Activated CD4-positive, alpha-beta memory T cell treated with anti-CD3 and anti-CD28 coated beads for 36 hours (primary cell): Measurements from ENCODE around the gene TEPSIN. TPM values are rescaled to one million over a fixed set of nuclear protein-coding genes. Genes with fewer than 3 reads are reported as not detected.

Source experiments
- CTCF ChIA-PET: fragments of 350-600 bp; sonication (Branson Sonifier 250); formaldehyde crosslinking; loops from one replicate; lab custom pipeline; 2021; ENCODE audit warnings: antibody characterized with exemption, inconsistent platforms; lab: Charles Lee
- POLR2A ChIA-PET: fragments of 350-600 bp; sonication (Branson Sonifier 250); formaldehyde crosslinking; loops from one replicate; lab custom pipeline; 2021; ENCODE audit warnings: antibody characterized with exemption; lab: Charles Lee
- DNase-seq: peaks from one replicate; pipeline ENCODE4 v3.0.0-alpha.2; 2020
- H3K27ac Mint-ChIP-seq: one replicate; pipeline ENCODE4 v1.8.0; 2021; ENCODE audit warnings: mixed read lengths
- H3K27me3 Mint-ChIP-seq: one replicate; pipeline ENCODE4 v1.8.0; 2021; ENCODE audit warnings: mixed read lengths
- H3K36me3 Mint-ChIP-seq: one replicate; pipeline ENCODE4 v1.8.0; 2021; ENCODE audit warnings: mixed read lengths
- H3K4me1 Mint-ChIP-seq: one replicate; pipeline ENCODE4 v1.8.0; 2021; ENCODE audit warnings: low read depth, mixed read lengths
- H3K4me3 Mint-ChIP-seq: one replicate; pipeline ENCODE4 v1.8.0; 2021; ENCODE audit warnings: mild to moderate bottlenecking, mixed read lengths
- H3K9me3 Mint-ChIP-seq: one replicate; pipeline ENCODE4 v1.8.0; 2021; ENCODE audit warnings: mixed read lengths
- intact Hi-C: fragments of 100-400 bp; cut with micrococcal nuclease; formaldehyde crosslinking; loops from one replicate; pipeline ENCODE4 v1.15.1; 2023
- total RNA-seq, 2 experiments: library from RNA; stranded (reverse); gene quantifications; one replicate each; pipeline ENCODE4 v1.2.3, GENCODE V29; 2021

TEPSIN gene
- total RNA-seq, 2 experiments from 2014 or later: 20.0 to 24.6 TPM

DNA sequence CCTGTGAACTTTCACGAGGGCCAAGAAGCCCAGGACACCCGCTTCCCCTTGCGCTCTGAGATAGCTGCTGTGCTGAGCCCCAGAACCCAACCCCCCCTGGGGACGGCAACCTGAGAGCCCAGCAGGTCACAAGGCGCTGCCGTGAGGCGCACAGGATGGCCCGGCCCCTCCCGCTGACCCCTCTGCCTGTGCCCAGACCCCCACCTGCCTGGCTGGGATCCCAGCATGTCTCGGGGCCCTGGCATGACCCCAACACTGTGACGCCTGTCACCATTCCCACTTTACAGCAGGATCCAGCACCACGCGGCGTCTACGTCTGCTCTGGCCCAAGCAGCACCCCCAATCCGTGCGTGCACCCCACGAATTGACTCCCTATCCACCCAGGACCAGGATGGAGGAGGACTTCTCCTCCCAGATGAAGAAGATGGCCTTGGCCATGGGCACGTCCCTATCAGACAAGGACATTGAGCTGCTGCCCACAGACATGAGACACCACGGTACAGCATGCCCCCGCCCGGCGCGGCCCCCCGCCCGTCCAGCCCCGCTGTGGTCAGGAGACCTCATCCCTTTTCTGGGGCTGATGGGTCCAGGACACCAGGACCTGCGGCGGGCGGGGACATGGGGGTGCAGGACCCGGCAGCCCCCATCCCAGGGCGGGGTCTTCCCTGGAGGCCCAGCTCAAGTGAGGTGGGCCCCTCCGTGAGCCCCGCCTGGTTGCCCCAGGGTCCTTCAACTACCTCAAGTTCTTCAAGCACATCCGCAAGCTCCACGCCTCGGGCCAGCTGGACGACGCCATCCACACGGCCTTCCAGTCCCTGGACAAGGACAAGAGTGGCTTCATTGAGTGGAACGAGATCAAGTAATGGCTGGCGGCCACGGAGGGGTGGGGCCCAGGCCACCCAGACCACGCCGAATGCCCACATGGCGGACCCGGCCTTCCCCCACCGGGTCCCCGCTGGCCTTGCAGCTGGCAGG lies 57.7 kb downstream of the TEPSIN start:
- intact Hi-C loops: no loop called here
- H3K9me3 Mint-ChIP-seq: no peaks in the 10 kb centered on the region
- no peaks in the 10 kb centered on the region for H3K27me3 Mint-ChIP-seq
- H3K4me3 Mint-ChIP-seq: no peak overlapping the region
- no peaks in the 10 kb centered on the region for H3K36me3 Mint-ChIP-seq
- H3K27ac Mint-ChIP-seq: no peak overlapping the region
- ChIA-PET POLR2A (no interaction called here), CTCF (no interaction called here)
- DNase-seq: no peak
- no peaks in the 10 kb centered on the region for H3K4me1 Mint-ChIP-seq

- intact Hi-C loops: no loop called here
- Mint-ChIP-seq H3K9me3 (peaks cover 5% of the 10 kb centered on the region), H3K4me3 (no peak overlapping the region), H3K27me3 (no peaks in the 10 kb centered on the region), H3K4me1 (no peaks in the 10 kb centered on the region), H3K36me3 (no peaks in the 10 kb centered on the region), H3K27ac (no peak overlapping the region)
- DNase-seq: no peak
- CTCF ChIA-PET: no interaction called here
- POLR2A ChIA-PET: interaction anchor here (1.0 kb wide), 1 partner anchor 10 kb away, joined by 3 read pairs; no protein-coding TSS in a partner anchor
Measured at GRCh38 chr17:81179861-81180260, 59.0 kb downstream of the TEPSIN start.

DNA sequence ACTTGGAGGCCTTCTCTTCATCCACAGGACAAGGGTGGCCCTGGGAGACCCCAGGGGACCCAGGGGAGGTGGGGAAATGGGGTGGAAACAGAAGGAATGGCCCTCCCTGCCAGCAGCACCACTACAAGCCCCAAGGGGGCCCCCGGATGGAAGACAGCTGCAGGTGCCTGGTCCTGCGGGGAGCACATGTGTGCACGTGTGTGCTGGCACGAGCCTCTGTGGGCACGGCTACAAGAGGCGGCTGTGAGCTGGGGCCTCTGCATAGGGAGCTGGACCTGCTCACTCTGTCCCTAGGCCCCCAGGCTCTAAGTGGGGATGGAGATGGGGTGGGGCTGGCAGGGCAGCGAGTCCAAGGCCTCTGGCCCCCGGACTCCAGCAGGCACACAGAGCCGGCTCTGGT lies 59.6 kb downstream of the TEPSIN start:
- intact Hi-C loops: no loop called here
- no peak overlapping the region for H3K27ac Mint-ChIP-seq
- CTCF ChIA-PET: no interaction called here
- no peaks in the 10 kb centered on the region for H3K36me3 Mint-ChIP-seq
- H3K4me1 Mint-ChIP-seq: no peaks in the 10 kb centered on the region
- POLR2A ChIA-PET: interaction anchor here (1.0 kb wide), 1 partner anchor 10 kb away, joined by 3 read pairs; no protein-coding TSS in a partner anchor
- H3K4me3 Mint-ChIP-seq: no peak overlapping the region
- H3K27me3 Mint-ChIP-seq: no peaks in the 10 kb centered on the region
- H3K9me3 Mint-ChIP-seq: peaks cover 5% of the 10 kb centered on the region
- DNase-seq: no peak

Other genes with a start within 250 kb of the TEPSIN start
- 10 to 100 TPM; 17.1 to 17.3 TPM for gene CHMP6, start 247.2 kb downstream of the TEPSIN start, total RNA-seq
- gene BAIAP2, start 203.9 kb downstream of the TEPSIN start, total RNA-seq: 1 to 10 TPM; 3.3 to 3.6 TPM
- not detected for gene PVALEF, start 73.5 kb downstream of the TEPSIN start, total RNA-seq
- 1 to 10 TPM in 1 of 2 experiments, under 1 TPM in 1; 0.78 to 1.0 TPM for gene AATK, start 72.8 kb downstream of the TEPSIN start, total RNA-seq
- gene CEP131, start 16.1 kb downstream of the TEPSIN start, total RNA-seq: 10 to 100 TPM; 11.1 to 11.3 TPM
- 10 to 100 TPM; 49.8 to 55.9 TPM for gene NDUFAF8, start 263 bp upstream of the TEPSIN start, total RNA-seq
- gene SLC38A10, start 56.3 kb upstream of the TEPSIN start, total RNA-seq: 10 to 100 TPM; 60.7 to 60.9 TPM
- gene BAHCC1, start 156.4 kb upstream of the TEPSIN start, total RNA-seq: under 1 TPM in 1 of 2 experiments, not detected in 1; 0.10 TPM